DOHH2 (cell line): ENCODE measurements around the gene SLC2A4.

Experiments
- H3F3A ChIP-seq: fragments of 200-600 bp; sonication (generic), shearing (Covaris generic); 2 replicates; pipeline ENCODE4 v1.6.0; 2016; ENCODE audit warnings: antibody characterized with exemption, mild to moderate bottlenecking; ENCODE audit not compliant: control insufficient read depth, insufficient read depth
- H3K27ac ChIP-seq: fragments of 200-600 bp; sonication (generic); 2 replicates; pipeline ENCODE4 v1.5.1; 2014; ENCODE audit warnings: low read depth, mild to moderate bottlenecking, low read length, moderate library complexity
- H3K27me3 ChIP-seq: fragments of 200-600 bp; sonication (generic); 2 replicates; pipeline ENCODE4 v1.6.1; 2014; ENCODE audit warnings: mild to moderate bottlenecking, low read length, mixed read lengths; ENCODE audit not compliant: control insufficient read depth
- H3K36me3 ChIP-seq: fragments of 200-600 bp; sonication (generic); 2 replicates; pipeline ENCODE4 v1.6.1; 2014; ENCODE audit warnings: mild to moderate bottlenecking, low read length, moderate library complexity, mixed read lengths; ENCODE audit not compliant: control insufficient read depth
- H3K4me1 ChIP-seq: fragments of 200-600 bp; sonication (generic); 2 replicates; pipeline ENCODE4 v1.6.1; 2014; ENCODE audit warnings: mild to moderate bottlenecking, low read length, mixed read lengths; ENCODE audit not compliant: control insufficient read depth
- H3K4me2 ChIP-seq: fragments of 200-600 bp; sonication (generic); 2 replicates; pipeline ENCODE4 v1.6.0; 2014; ENCODE audit warnings: mild to moderate bottlenecking, low read length, moderate library complexity
- H3K4me3 ChIP-seq: fragments of 200-600 bp; sonication (generic); 2 replicates; pipeline ENCODE4 v1.5.1; 2014; ENCODE audit warnings: mild to moderate bottlenecking, low read length, mixed read lengths
- H3K79me2 ChIP-seq: fragments of 200-600 bp; sonication (generic); 2 replicates; pipeline ENCODE4 v1.6.1; 2014; ENCODE audit warnings: mild to moderate bottlenecking, low read length, mixed read lengths; ENCODE audit not compliant: control insufficient read depth
- H3K9me2 ChIP-seq: fragments of 200-600 bp; sonication (generic); replicated peaks from 2 replicates; pipeline ENCODE4 v1.6.1; 2014; ENCODE audit warnings: mild to moderate bottlenecking, low read length, mixed read lengths; ENCODE audit not compliant: control insufficient read depth
- H3K9me3 ChIP-seq: fragments of 200-600 bp; sonication (generic); 2 replicates; pipeline ENCODE4 v1.6.1; 2014; ENCODE audit warnings: antibody characterized with exemption, low read length, mixed read lengths; ENCODE audit not compliant: control insufficient read depth, insufficient read depth
- H4K20me1 ChIP-seq: fragments of 200-600 bp; sonication (generic); 2 replicates; pipeline ENCODE4 v1.6.0; 2014; ENCODE audit warnings: low read depth, mild to moderate bottlenecking, antibody characterized with exemption, low read length, moderate library complexity; ENCODE audit not compliant: control insufficient read depth, insufficient read depth
- CTCF ChIP-seq: fragments of 200-600 bp; sonication (generic); IDR thresholded peaks from one replicate; pipeline ENCODE4 v1.5.1; 2014; ENCODE audit warnings: antibody characterized with exemption, mild to moderate bottlenecking, low read depth, low read length; ENCODE audit not compliant: poor library complexity, severe bottlenecking
- EZH2phosphoT487 ChIP-seq: fragments of 200-600 bp; sonication (generic); IDR thresholded peaks from 2 replicates; pipeline ENCODE4 v1.6.1; 2017; ENCODE audit warnings: borderline replicate concordance, mild to moderate bottlenecking, antibody characterized with exemption, low read length, moderate library complexity, mixed read lengths

Gene SLC2A4

GRCh38 chr17:7324438-7324779 is 42.9 kb downstream of the SLC2A4 start:
- H3K36me3 ChIP-seq = peaks cover 72% of the 10 kb centered on the region
- TF ChIP-seq EZH2phosphoT487 = no peak
- TF ChIP-seq CTCF = peak; percentile 33
- no peak overlapping the region for H3K27ac ChIP-seq
- no peak overlapping the region for H3K4me2 ChIP-seq
- no peaks in the 10 kb centered on the region for H3K9me3 ChIP-seq
- H3K4me3 ChIP-seq = no peak overlapping the region
- no peaks in the 10 kb centered on the region for H3K9me2 ChIP-seq
- no peaks in the 10 kb centered on the region for H4K20me1 ChIP-seq
- peaks cover 16% of the 10 kb centered on the region for H3K4me1 ChIP-seq
- H3F3A ChIP-seq = no peaks in the 10 kb centered on the region
- no peaks in the 10 kb centered on the region for H3K27me3 ChIP-seq
- H3K79me2 ChIP-seq = peaks cover 41% of the 10 kb centered on the region

- H3K27ac ChIP-seq = no peak overlapping the region
- H3K79me2 ChIP-seq = peaks cover 41% of the 10 kb centered on the region
- H3F3A ChIP-seq = peaks cover 4% of the 10 kb centered on the region
- H3K36me3 ChIP-seq = peaks cover 70% of the 10 kb centered on the region
- peaks cover 20% of the 10 kb centered on the region for H3K4me1 ChIP-seq
- H3K9me2 ChIP-seq = no peaks in the 10 kb centered on the region
- H3K4me3 ChIP-seq = no peak overlapping the region
- TF ChIP-seq CTCF (no peak), EZH2phosphoT487 (no peak)
- no peak overlapping the region for H3K4me2 ChIP-seq
- H3K27me3 ChIP-seq = no peaks in the 10 kb centered on the region
- H4K20me1 ChIP-seq = no peaks in the 10 kb centered on the region
- H3K9me3 ChIP-seq = no peaks in the 10 kb centered on the region
Observed at GRCh38 chr17:7325031-7325528, 43.6 kb downstream of the SLC2A4 start.

DNA sequence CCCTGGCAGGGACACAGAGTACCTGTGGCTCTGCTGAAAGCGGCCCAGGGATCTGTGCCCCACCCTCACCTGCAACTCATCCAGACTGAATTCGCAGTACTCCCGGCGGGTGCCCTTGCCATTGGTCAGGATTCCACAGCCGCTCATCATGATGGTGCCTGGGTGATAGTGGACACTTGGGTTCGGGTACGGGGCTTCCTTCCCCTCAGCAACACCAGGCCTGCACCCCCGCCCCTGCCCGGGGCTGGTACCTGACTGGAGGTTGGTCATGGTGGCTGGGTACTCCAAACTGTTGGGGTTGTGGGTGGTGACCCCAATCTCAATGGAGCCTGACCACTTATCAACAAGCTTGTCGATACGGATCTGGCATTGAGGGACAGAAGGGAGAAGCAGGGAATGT is 44.7 kb downstream of the SLC2A4 start:
- peaks cover 41% of the 10 kb centered on the region for H3K79me2 ChIP-seq
- H3F3A ChIP-seq = peaks cover 5% of the 10 kb centered on the region
- no peaks in the 10 kb centered on the region for H3K9me2 ChIP-seq
- H3K27me3 ChIP-seq = no peaks in the 10 kb centered on the region
- no peak overlapping the region for H3K27ac ChIP-seq
- peaks cover 30% of the 10 kb centered on the region for H3K4me1 ChIP-seq
- TF ChIP-seq CTCF (no peak), EZH2phosphoT487 (no peak)
- no peak overlapping the region for H3K4me3 ChIP-seq
- H3K9me3 ChIP-seq = no peaks in the 10 kb centered on the region
- no peak overlapping the region for H3K4me2 ChIP-seq
- no peaks in the 10 kb centered on the region for H4K20me1 ChIP-seq
- peaks cover 59% of the 10 kb centered on the region for H3K36me3 ChIP-seq
